CD14-positive monocyte (primary cell): Measurements from ENCODE around the gene DYNLT1. TPM values are rescaled to one million over a fixed set of nuclear protein-coding genes. Genes with fewer than 3 reads are reported as not detected.
"Not testable (repeated sequence)": the region's sequence is repeated elsewhere in the genome, so short reads cannot be mapped to it uniquely, and the experiment has no call there.

ENCODE experiments used
- DNase-seq, 3 donors: peaks; one replicate each; pipeline ENCODE4 v3.0.0-alpha.2; 2011 to 2022
- H2AFZ ChIP-seq: 2 replicates; pipeline ENCODE4 v1.6.0; 2012; ENCODE audit warnings: mild to moderate bottlenecking, low read depth, low read length, inconsistent platforms; ENCODE audit not compliant: insufficient read depth, poor library complexity, severe bottlenecking
- H3K27ac ChIP-seq, 2 donors: 1 replicate in 1 of 2; 2 replicates in 1 of 2; pipeline ENCODE4 v1.5.1; 2012 to 2013; ENCODE audit warnings: low read length in 2 of 2, control low read depth in 1 of 2, inconsistent platforms in 1 of 2, low read depth in 1 of 2, mild to moderate bottlenecking in 1 of 2
- H3K27me3 ChIP-seq, 2 donors: one replicate each; pipeline versions ENCODE4 v1.6.0 to v1.6.1; 2011 to 2013; ENCODE audit warnings: low read length in 2 of 2; ENCODE audit not compliant: control insufficient read depth in 2 of 2, insufficient read depth in 2 of 2
- H3K36me3 ChIP-seq, 2 donors: replicated peaks in 1 of 2; 1 replicate in 1 of 2; 2 replicates in 1 of 2; pipeline versions ENCODE4 v1.5.1 to v1.6.1; 2012 to 2013; ENCODE audit warnings: low read length in 2 of 2, control low read depth in 1 of 2, inconsistent platforms in 1 of 2, mild to moderate bottlenecking in 1 of 2; ENCODE audit not compliant: insufficient read depth in 2 of 2, control insufficient read depth in 1 of 2
- H3K4me1 ChIP-seq, 2 donors: 1 replicate in 1 of 2; 2 replicates in 1 of 2; pipeline versions ENCODE4 v1.5.1 to v1.6.1; 2012 to 2013; ENCODE audit warnings: low read length in 2 of 2, control low read depth in 1 of 2, inconsistent platforms in 1 of 2, mild to moderate bottlenecking in 1 of 2, moderate library complexity in 1 of 2; ENCODE audit not compliant: insufficient read depth in 2 of 2, control insufficient read depth in 1 of 2
- H3K4me2 ChIP-seq: replicated peaks from 2 replicates; pipeline ENCODE3; 2012; ENCODE audit warnings: low read length, moderate library complexity, mild to moderate bottlenecking; ENCODE audit not compliant: poor library complexity, severe bottlenecking; ENCODE audit errors: extremely low read depth
- H3K4me3 ChIP-seq, 3 experiments: fragments of 200-600 bp in 1 of 3; sonication (generic) in 1 of 3; replicated peaks in 1 of 3; 1 replicate in 2 of 3; 2 replicates in 1 of 3; pipeline ENCODE4 v1.5.1; 2011 to 2013; ENCODE audit warnings: low read length in 3 of 3, mild to moderate bottlenecking in 3 of 3, control low read depth in 2 of 3, low read depth in 2 of 3, inconsistent platforms in 1 of 3, moderate library complexity in 1 of 3
- H3K79me2 ChIP-seq: 2 replicates; pipeline ENCODE4 v1.6.0; 2012; ENCODE audit warnings: mild to moderate bottlenecking, control low read depth, inconsistent platforms, low read length, moderate library complexity; ENCODE audit not compliant: insufficient read depth
- H3K9ac ChIP-seq: 2 replicates; pipeline ENCODE4 v1.6.0; 2017; ENCODE audit warnings: low read length, mild to moderate bottlenecking; ENCODE audit not compliant: insufficient read depth, poor library complexity, severe bottlenecking
- H3K9me3 ChIP-seq, 2 donors: replicated peaks in 1 of 2; 1 replicate in 1 of 2; 2 replicates in 1 of 2; pipeline versions ENCODE4 v1.5.1 to v1.6.1; 2012 to 2013; ENCODE audit warnings: low read length in 2 of 2, control low read depth in 1 of 2; ENCODE audit not compliant: control insufficient read depth in 1 of 2, insufficient read depth in 1 of 2
- H4K20me1 ChIP-seq: 2 replicates; pipeline ENCODE4 v1.6.0; 2012; ENCODE audit warnings: mild to moderate bottlenecking, low read length, control low read depth, moderate library complexity; ENCODE audit not compliant: insufficient read depth
- H3K27ac Mint-ChIP-seq, 7 donors: one replicate each; pipeline ENCODE4 v1.8.0; 2020; ENCODE audit warnings: mild to moderate bottlenecking in 7 of 7, mixed read lengths in 7 of 7, moderate library complexity in 6 of 7, inconsistent platforms in 2 of 7
- H3K27me3 Mint-ChIP-seq, 3 donors: one replicate each; pipeline ENCODE4 v1.8.0; 2021 to 2022; ENCODE audit warnings: low read depth in 3 of 3, mild to moderate bottlenecking in 3 of 3, mixed read lengths in 3 of 3, moderate library complexity in 3 of 3, inconsistent platforms in 1 of 3
- H3K36me3 Mint-ChIP-seq, 2 donors: one replicate each; pipeline ENCODE4 v1.8.0; 2020; ENCODE audit warnings: mixed read lengths in 2 of 2, inconsistent platforms in 1 of 2, mild to moderate bottlenecking in 1 of 2
- H3K4me1 Mint-ChIP-seq: one replicate; pipeline ENCODE4 v1.8.0; 2020; ENCODE audit warnings: mild to moderate bottlenecking, mixed read lengths
- H3K4me3 Mint-ChIP-seq, 2 donors: one replicate each; pipeline ENCODE4 v1.8.0; 2020; ENCODE audit warnings: mild to moderate bottlenecking in 2 of 2, mixed read lengths in 2 of 2, moderate library complexity in 1 of 2
- H3K9me3 Mint-ChIP-seq, 7 donors: one replicate each; pipeline ENCODE4 v1.8.0; 2020 to 2022; ENCODE audit warnings: mixed read lengths in 7 of 7, mild to moderate bottlenecking in 6 of 7, moderate library complexity in 6 of 7, inconsistent platforms in 2 of 7
- CTCF ChIP-seq: fragments of 200-600 bp; IDR thresholded peaks from one replicate; pipeline ENCODE4 v1.8.0; 2022; ENCODE audit warnings: antibody characterized with exemption, mild to moderate bottlenecking
- WGBS: methylation state at CpG from one replicate; pipeline ENCODE4 v1.1.5; 2013; ENCODE audit warnings: missing lambda C conversion rate; ENCODE audit not compliant: insufficient coverage; 5-methylcytosine and 5-hydroxymethylcytosine counted together
- intact Hi-C, 2 donors: fragments of 100-400 bp; cut with micrococcal nuclease; formaldehyde crosslinking; loops; one replicate each; pipeline versions ENCODE4 v1.15.0 to v1.15.1; 2023
- polyA plus RNA-seq, 3 donors: library from polyadenylated mRNA; depleted of rRNA in 1 of 3; unstranded in 2 of 3; stranded (reverse) in 1 of 3; fragments of 300-500 nt in 2 of 3; fragments of >200 nt in 1 of 3; fragmentation: Illumina TruSeq in 2 of 3; gene quantifications; 1 replicate in 2 of 3; 2 replicates in 1 of 3; pipeline ENCODE4 v1.2.3, GENCODE V29; 2012 to 2021

Gene DYNLT1
- polyA plus RNA-seq, 3 donors = 248 to 287 (median 286) TPM

- no peak for TF ChIP-seq CTCF
- no peaks in the 10 kb centered on the region for H3K9me3 Mint-ChIP-seq
- no peak overlapping the region for H3K4me2 ChIP-seq
- no peaks in the 10 kb centered on the region for H3K9me3 ChIP-seq
- no peak overlapping the region for H3K27ac ChIP-seq
- H3K4me1 ChIP-seq = peaks cover 66 to 79% of the 10 kb centered on the region in 2 donors
- H4K20me1 ChIP-seq = no peaks in the 10 kb centered on the region
- no peak overlapping the region for H3K9ac ChIP-seq
- H2AFZ ChIP-seq = no peak overlapping the region
- H3K4me3 Mint-ChIP-seq = no peak overlapping the region
- H3K27me3 Mint-ChIP-seq = peaks cover 0 to 4% (median 3%) of the 10 kb centered on the region in 3 donors
- peak overlapping the region in 5 of 7 donors; percentile 3 to 83 (median 52) for H3K27ac Mint-ChIP-seq
- no peaks in the 10 kb centered on the region for H3K36me3 ChIP-seq
- no CpG with 5 or more reads among the region's 3 CpGs for WGBS
- H3K79me2 ChIP-seq = peaks cover 20% of the 10 kb centered on the region
- intact Hi-C loops = loop anchor here in 1 of 2 donors (10.0 kb wide), 1 partner anchor 446 kb away; no protein-coding TSS in a partner anchor
- peaks cover 10 to 12% of the 10 kb centered on the region in 2 donors for H3K36me3 Mint-ChIP-seq
- H3K4me3 ChIP-seq = no peak overlapping the region
- DNase-seq = peak in 1 of 3 donors; percentile 23
- no peaks in the 10 kb centered on the region for H3K27me3 ChIP-seq
- H3K4me1 Mint-ChIP-seq = peaks cover 75% of the 10 kb centered on the region
Observed at GRCh38 chr6:158661156-158661685, 16.7 kb upstream of the DYNLT1 start.

GRCh38 chr6:158660333-158660754 lies 15.8 kb upstream of the DYNLT1 start:
- peaks cover 75% of the 10 kb centered on the region for H3K4me1 Mint-ChIP-seq
- Histone ChIP-seq H3K9me3 (no peaks in the 10 kb centered on the region), H3K36me3 (no peaks in the 10 kb centered on the region), H2AFZ (no peak overlapping the region), H3K27ac (no peak overlapping the region), H3K4me1 (peaks cover 66 to 79% of the 10 kb centered on the region in 2 donors), H3K79me2 (peaks cover 20% of the 10 kb centered on the region), H3K4me3 (no peak overlapping the region), H3K4me2 (peak overlapping the region; percentile 13), H3K9ac (no peak overlapping the region), H3K27me3 (no peaks in the 10 kb centered on the region), H4K20me1 (no peaks in the 10 kb centered on the region)
- peak overlapping the region in 2 of 7 donors; percentile 35 to 36 for H3K27ac Mint-ChIP-seq
- WGBS = 27% methylated on average over 10 of the region's 10 CpGs
- H3K4me3 Mint-ChIP-seq = no peak overlapping the region
- peak; percentile 64 for TF ChIP-seq CTCF
- peaks cover 0 to 4% (median 3%) of the 10 kb centered on the region in 3 donors for H3K27me3 Mint-ChIP-seq
- peak in 2 of 3 donors; percentile 23 to 37 for DNase-seq
- intact Hi-C loops = loop anchor here in 1 of 2 donors (10.0 kb wide), 1 partner anchor 446 kb away; no protein-coding TSS in a partner anchor
- no peaks in the 10 kb centered on the region for H3K9me3 Mint-ChIP-seq
- peaks cover 10% of the 10 kb centered on the region in 2 donors for H3K36me3 Mint-ChIP-seq

- WGBS = 40% methylated on average over 1 of the region's 9 CpGs
- H3K4me1 ChIP-seq = peaks cover 65 to 77% of the 10 kb centered on the region in 2 donors
- not testable (repeated sequence) for H3K4me3 ChIP-seq, H3K9me3 ChIP-seq, H4K20me1 ChIP-seq, H3K4me2 ChIP-seq, H2AFZ ChIP-seq, H3K27me3 ChIP-seq, H3K9me3 Mint-ChIP-seq, H3K79me2 ChIP-seq, H3K36me3 ChIP-seq, H3K4me3 Mint-ChIP-seq, H3K27ac ChIP-seq, H3K36me3 Mint-ChIP-seq, H3K9ac ChIP-seq
- peaks cover 0 to 12% (median 0%) of the 10 kb centered on the region in 3 donors for H3K27me3 Mint-ChIP-seq
- H3K4me1 Mint-ChIP-seq = peaks cover 73% of the 10 kb centered on the region
- DNase-seq = peak in 1 of 3 donors; percentile 19
- H3K27ac Mint-ChIP-seq = peak overlapping the region in 2 of 7 donors; percentile 61 to 73
- intact Hi-C loops = loop anchor here in 1 of 2 donors (10.0 kb wide), 1 partner anchor 602 kb away; no protein-coding TSS in a partner anchor
Observed at GRCh38 chr6:158656986-158657385, 12.4 kb upstream of the DYNLT1 start.
